ENCODE results near the gene B3GAT1. TPM values are rescaled to one million over a fixed set of nuclear protein-coding genes. Genes with fewer than 3 reads are reported as not detected.

B3GAT1 gene
- total RNA-seq, 4 donors from 2014 or later, result 0.13 to 0.58 (median 0.44) TPM; not detected in 1

GRCh38 chr11:134358856-134359490, 53.1 kb downstream of the B3GAT1 start:
- no peak for TF ChIP-seq POLR2A (IDR thresholded peaks at IDR 0.05)
- no peak for TF ChIP-seq CTCF (IDR thresholded peaks at IDR 0.05)
- peak in 1 of 2 donors; percentile 82 for DNase-seq (ENCODE audit: low spot score in 2 of 2)
- 86 to 88% methylated on average over 18 of the region's 18 CpGs for WGBS, 2 donors
- intact Hi-C loops (cut with DNase I; ENCODE audit: low total_unique reads), result no loop called here
- no peak overlapping the region for H3K4me3 ChIP-seq (ENCODE audit: low read depth, poor library complexity, severe bottlenecking)

- WGBS, 2 donors, result 83 to 87% methylated on average over 23 to 27 of the region's 27 CpGs
- H3K4me3 ChIP-seq (ENCODE audit: low read depth, poor library complexity, severe bottlenecking), result no peak overlapping the region
- DNase-seq (ENCODE audit: low spot score in 2 of 2), result peak in 1 of 2 donors; percentile 62
- intact Hi-C loops (cut with DNase I; ENCODE audit: low total_unique reads), result no loop called here
- TF ChIP-seq POLR2A (IDR thresholded peaks at IDR 0.05) (no peak), CTCF (IDR thresholded peaks at IDR 0.05) (no peak)
Measured at GRCh38 chr11:134358165-134358855, 53.7 kb downstream of the B3GAT1 start.

GRCh38 chr11:134357545-134357839, 54.5 kb downstream of the B3GAT1 start:
- intact Hi-C loops (cut with DNase I; ENCODE audit: low total_unique reads), result no loop called here
- TF ChIP-seq CTCF (IDR thresholded peaks at IDR 0.05) (no peak), POLR2A (IDR thresholded peaks at IDR 0.05) (no peak)
- 86 to 89% methylated on average over 8 of the region's 8 CpGs for WGBS, 2 donors
- DNase-seq (ENCODE audit: low spot score in 2 of 2), result no peak
- no peak overlapping the region for H3K4me3 ChIP-seq (ENCODE audit: low read depth, poor library complexity, severe bottlenecking)

GRCh38 chr11:134356656-134357544, 55.1 kb downstream of the B3GAT1 start:
- TF ChIP-seq POLR2A (IDR thresholded peaks at IDR 0.05) (no peak), CTCF (IDR thresholded peaks at IDR 0.05) (no peak)
- intact Hi-C loops (cut with DNase I; ENCODE audit: low total_unique reads), result no loop called here
- DNase-seq (ENCODE audit: low spot score in 2 of 2), result peak in 1 of 2 donors; percentile 67
- H3K4me3 ChIP-seq (ENCODE audit: low read depth, poor library complexity, severe bottlenecking), result no peak overlapping the region
- WGBS, 2 donors, result 87 to 92% methylated on average over 21 of the region's 21 CpGs

GRCh38 chr11:134355656-134356055, 56.4 kb downstream of the B3GAT1 start:
- intact Hi-C loops (cut with DNase I; ENCODE audit: low total_unique reads), result no loop called here
- 56 to 69% methylated on average over 5 of the region's 5 CpGs for WGBS, 2 donors
- H3K4me3 ChIP-seq (ENCODE audit: low read depth, poor library complexity, severe bottlenecking), result no peak overlapping the region
- no peak for DNase-seq (ENCODE audit: low spot score in 2 of 2)
- TF ChIP-seq POLR2A (IDR thresholded peaks at IDR 0.05) (no peak), CTCF (IDR thresholded peaks at IDR 0.05) (no peak)

Measured in lower leg skin (tissue), 4 donors.